Stimulated activated CD8-positive, alpha-beta memory T cell treated with anti-CD3 and anti-CD28 coated beads, Interleukin-12 subunit alpha, Interleukin-12 subunit beta, amount 100 ng/mL, for 1 hour (primary cell): Measurements from ENCODE around the gene KDM1B.
"Not testable (repeated sequence)": the region's sequence is repeated elsewhere in the genome, so short reads cannot be mapped to it uniquely, and the experiment has no call there.

Experiments
- DNase-seq: peaks from one replicate; pipeline ENCODE4 v3.0.0-alpha.2; 2020; ENCODE audit warnings: low read depth

KDM1B gene

GRCh38 chr6:18186540-18187250, 31.5 kb downstream of the KDM1B start:
- DNase-seq: no peak

DNA sequence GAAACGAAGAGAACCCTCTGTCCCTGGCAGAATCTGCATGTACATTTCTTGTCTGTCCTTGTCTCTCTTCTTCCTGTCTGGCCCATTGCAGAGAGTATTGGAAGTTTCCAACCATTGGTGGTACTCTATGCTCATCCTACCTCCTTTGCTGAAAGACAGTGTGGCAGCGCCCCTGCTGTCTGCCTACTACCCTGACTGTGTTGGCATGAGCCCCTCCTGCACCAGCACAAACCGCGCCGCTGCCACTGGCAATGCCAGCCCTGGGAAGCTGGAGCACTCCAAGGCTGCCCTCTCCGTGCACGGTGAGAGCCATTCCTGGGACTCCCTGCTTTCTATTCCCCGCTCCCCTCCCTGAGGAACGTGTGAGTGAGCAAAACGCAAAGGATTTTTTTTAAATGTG, 32.5 kb downstream of the KDM1B start:
- no peak for DNase-seq

DNA sequence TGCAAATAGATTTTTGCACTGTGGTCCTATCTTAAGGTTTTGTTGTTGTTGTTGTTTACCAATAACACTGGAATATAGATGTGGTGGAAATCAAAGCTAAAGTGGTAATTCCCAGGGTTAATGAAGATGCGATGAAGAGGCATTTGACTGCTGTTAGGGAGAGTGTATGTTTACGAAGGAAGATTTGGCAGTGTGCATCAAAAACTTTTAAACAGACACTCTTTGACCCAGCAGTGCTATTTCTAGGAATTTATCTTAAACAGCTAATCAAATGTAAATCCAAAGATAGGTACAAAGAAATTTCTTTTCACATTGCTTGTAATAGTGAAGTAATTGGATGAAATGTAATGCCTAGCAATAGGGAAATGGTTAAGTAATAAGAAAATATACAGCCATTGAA, 34.0 kb downstream of the KDM1B start:
- no peak for DNase-seq

- DNase-seq: no peak
Measured at GRCh38 chr6:18192026-18192425, 36.8 kb downstream of the KDM1B start.

GRCh38 chr6:18203786-18204185, 48.6 kb downstream of the KDM1B start:
- no peak for DNase-seq

DNA sequence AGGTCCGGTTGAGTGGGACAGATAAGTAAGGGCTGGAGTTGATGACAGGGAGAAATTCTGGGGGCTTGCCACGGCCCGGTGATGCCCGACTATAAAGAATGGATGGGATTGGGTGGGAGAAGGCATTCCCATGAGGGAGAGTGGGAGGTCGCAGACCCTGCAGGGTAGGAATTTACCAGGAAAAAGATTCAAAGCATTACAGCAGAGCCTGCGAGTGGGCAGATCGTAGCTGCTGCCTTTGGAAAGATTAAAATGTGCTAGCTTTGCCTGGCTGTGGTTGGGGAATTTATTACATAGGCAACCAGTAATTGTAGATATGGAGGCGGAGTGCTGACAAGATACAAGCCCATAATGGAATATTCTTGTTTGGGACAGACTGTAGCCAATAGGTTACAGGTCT, 49.5 kb downstream of the KDM1B start:
- DNase-seq: no peak

- DNase-seq: no peak
Measured at GRCh38 chr6:18206591-18206990, 51.4 kb downstream of the KDM1B start.

DNA sequence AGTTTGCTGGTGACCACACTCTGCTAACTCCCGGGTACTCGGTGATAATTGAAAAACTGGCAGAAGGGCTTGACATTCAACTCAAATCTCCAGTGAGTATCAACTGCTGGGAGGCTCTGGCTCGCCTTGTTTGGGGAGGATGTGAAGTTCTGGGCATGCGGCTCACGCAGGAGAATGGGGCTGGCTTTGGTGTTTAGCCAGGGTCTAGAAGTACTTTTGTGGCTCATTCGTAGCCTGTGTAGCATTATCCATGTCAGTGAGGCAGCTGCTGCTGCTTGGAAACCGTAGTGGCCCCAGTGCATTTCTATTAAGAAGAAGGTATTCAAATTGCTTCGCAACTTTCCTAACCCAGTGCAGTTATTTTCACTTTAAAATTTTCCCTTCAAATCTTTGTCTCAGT, 52.2 kb downstream of the KDM1B start:
- DNase-seq: no peak

DNA sequence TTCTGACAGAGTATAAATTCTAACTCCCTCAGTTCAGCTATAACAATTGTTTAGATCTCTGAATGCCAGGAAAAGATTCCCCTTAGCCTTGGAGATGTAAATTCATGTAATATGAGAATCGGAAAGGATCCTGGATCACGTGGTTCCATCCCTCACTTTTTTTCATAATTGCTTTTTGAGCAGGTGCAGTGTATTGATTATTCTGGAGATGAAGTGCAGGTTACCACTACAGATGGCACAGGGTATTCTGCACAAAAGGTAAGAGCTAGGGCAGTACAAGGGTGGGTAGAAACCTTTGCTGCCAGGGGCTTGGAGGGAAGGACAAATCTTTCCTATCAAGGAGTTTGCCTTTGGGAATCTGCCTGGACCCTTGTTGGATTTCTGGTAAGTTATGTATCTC, 52.7 kb downstream of the KDM1B start:
- no peak for DNase-seq

DNA sequence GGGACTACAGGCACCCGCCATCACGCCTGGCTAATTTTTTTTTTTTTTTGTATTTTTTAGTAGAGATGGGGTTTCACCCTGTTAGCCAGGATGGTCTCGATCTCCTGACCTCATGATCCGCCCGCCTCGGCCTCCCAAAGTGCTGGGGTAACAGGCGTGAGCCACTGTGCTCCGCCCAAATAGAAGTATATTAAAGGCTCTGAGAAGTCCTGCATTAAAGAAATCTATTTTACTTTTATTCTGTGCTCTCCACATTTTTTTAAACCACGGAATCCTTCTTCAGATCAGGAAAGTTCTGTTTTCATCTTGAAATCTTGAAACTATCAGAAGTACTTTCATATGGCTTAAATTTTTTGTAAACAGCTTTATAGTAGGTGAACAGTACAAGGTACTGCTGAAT, 53.6 kb downstream of the KDM1B start:
- DNase-seq: not testable (repeated sequence)

GRCh38 chr6:18209539-18210197, 54.4 kb downstream of the KDM1B start:
- no peak for DNase-seq

GRCh38 chr6:18210707-18211106, 55.5 kb downstream of the KDM1B start:
- no peak for DNase-seq

DNA sequence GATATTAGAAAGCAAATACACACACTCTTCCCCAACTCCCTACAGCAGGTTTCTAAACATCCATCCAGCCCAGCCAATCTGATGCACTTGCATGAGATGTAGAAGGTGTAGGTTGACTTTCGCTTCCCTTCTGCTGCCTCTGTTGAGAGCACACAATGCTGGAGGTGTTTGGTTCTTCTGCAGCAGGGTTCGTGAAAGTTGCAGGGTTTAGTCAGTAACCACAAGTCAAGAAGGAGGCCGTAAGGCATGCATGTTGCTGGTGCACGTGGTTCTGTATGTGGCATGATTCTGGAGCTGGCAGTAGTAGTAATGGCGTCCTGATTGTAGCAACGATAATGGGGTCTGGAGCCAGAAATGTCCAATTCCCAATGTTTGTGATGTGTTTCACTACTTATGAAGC, 56.1 kb downstream of the KDM1B start:
- DNase-seq: no peak

- DNase-seq: no peak
Measured at GRCh38 chr6:18212231-18212630, 57.0 kb downstream of the KDM1B start.

GRCh38 chr6:18213439-18213838, 58.2 kb downstream of the KDM1B start:
- no peak for DNase-seq

GRCh38 chr6:18214003-18214402, 58.8 kb downstream of the KDM1B start:
- DNase-seq: no peak

DNA sequence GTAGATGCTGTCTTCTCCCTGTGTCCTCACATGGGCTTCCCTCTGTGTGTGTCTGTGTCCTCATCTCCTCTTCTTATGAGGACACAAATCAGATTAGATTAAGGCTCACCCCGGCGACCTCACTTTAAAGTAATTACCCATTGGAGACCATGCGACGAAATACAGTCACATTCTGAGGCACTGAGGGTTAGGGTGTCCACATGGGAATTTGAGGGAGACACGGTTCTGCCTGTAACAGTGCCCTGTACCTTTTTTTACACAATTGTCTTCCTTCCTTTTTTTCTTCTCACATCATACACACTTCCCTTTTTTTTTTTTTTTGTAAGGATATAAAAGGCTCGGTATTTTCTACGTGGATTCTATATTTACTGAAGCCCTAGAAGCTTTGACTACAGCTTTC, 60.2 kb downstream of the KDM1B start:
- no peak for DNase-seq

DNA sequence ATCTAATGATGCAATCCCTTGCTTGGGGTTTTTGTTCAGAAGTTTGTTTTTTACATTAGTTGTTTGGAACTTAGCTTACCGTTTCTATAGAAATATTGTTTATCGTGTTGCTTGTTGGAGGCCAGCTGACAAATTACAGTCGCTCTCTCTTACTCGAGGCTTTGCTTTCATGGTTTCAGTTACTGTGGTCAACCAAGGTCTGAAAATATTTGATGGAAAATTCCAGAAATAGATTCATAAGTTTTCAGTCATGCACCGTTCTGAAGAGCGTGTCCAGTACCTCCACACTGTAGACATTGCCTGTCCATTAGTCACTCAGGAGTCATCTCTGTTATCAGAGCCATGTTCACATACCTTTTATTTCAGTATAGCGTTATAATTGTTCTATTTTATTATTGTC, 61.2 kb downstream of the KDM1B start:
- no peak for DNase-seq

DNA sequence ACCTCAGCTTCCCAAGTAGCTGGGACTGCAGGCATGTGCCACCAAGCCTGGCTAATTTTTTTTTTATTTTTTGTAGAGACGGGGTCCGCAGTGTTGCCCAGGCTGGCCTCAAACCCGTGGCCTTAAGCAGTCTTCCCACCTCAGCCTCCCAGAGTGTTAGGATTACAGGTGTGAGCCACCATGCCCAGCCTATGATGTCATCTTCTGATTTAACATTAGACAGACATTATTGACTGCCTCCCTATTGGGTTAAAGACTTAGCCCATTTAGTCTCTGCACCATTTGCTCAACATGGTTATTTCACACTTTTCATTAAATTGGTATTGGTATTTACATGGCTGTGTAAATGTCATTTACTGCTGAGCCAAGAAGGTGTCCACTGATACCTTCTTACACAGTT, 63.0 kb downstream of the KDM1B start:
- DNase-seq: no peak

DNA sequence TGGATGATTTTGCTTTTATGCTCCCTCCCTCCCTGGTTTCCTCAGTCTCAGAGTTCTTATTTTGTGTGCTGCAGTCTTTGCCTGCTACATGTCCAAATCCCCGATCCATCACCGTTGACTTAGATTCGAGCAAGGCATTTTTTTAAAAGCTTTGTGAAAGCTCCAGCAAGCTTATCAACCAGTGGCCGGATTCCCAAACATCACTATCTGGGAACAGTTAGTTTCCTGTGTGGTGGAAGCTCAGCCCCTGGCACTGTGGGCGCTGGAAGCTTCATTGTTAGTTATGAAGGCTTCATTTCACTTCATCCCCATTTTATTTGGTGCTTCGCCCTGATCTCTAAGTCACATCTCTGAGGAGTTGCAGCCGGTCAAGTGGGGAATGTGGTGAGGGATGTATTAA, 64.4 kb downstream of the KDM1B start:
- no peak for DNase-seq

DNA sequence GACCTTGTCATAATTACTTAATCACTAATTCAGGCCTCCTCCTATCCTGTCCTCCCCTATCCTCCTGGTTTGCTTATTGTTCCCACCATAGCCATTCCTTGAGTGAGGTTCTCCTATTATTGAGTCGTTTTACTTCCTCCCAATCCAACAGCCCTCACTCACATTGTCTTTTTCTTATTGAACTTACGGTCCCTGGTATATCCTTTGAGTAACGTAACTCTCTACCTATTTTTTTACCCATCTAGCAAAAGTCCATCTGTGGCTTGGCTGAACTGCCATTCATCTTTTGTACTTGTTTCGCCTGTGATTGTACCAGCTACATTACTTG, 66.0 kb downstream of the KDM1B start:
- no peak for DNase-seq

DNA sequence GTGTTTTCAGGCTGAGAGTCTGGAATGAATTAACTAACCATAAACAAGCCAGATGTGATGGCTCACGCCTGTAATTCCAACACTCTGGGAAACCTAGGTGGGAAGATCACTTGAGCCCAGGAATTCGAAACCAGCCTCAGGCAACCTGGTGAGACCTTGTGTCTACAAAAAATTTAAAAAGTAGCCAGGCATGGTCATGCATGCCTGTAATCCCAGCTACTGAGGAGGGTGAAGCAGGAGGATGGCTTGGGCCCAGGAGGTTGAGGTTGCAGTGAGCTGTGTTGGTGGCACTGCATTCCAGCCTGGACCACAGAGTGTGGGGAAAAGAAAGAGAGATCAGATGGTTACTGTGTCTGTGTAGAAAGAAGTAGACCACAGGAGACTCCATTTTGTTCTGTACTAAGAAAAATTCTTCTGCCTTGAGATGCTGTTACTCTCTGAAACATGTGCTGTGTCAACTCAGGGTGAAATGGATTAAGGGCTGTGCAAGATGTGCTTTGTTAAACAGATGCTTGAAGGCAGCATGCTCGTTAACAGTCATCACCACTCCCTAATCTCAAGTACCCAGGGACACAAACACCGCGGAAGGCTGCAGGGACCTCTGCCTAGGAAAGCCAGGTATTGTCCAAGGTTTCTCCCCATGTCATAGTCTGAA, 71.4 kb downstream of the KDM1B start:
- not testable (repeated sequence) for DNase-seq

DNA sequence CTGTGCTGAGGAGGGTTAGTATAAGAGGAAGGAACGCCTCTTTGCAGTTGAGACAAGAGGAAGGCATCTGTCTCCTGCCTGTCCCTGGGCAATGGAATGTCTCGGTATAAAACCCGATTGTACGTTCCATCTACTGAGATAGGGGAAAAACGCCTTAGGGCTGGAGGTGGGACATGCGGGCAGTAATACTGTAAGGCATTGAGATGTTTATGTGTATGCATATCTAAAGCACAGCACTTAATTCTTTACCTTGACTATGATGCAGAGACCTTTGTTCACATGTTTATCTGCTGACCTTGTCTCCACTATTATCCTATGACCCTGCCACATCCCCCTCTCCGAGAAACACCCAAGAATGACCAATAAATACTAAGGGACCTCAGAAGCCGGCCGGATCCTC, 71.9 kb downstream of the KDM1B start:
- not testable (repeated sequence) for DNase-seq

- not testable (repeated sequence) for DNase-seq
Measured at GRCh38 chr6:18228590-18228989, 73.4 kb downstream of the KDM1B start.
